Umbilical cord (tissue), 2 donors: ENCODE data around the gene NPAT. TPM values are rescaled to one million over a fixed set of nuclear protein-coding genes. Genes with fewer than 3 reads are reported as not detected.
"Not testable (repeated sequence)": the region's sequence is repeated elsewhere in the genome, so short reads cannot be mapped to it uniquely, and the experiment has no call there.

ENCODE experiments used
- DNase-seq: peaks from one replicate; pipeline ENCODE4 v3.0.0-alpha.2; 2015; ENCODE audit warnings: low spot score
- total RNA-seq: library from RNA; depleted of rRNA; stranded (reverse); fragments of >200 nt; gene quantifications from one replicate; pipeline ENCODE4 v1.2.3, GENCODE V29; 2014; ENCODE audit warnings: low replicate concordance; ENCODE audit not compliant: insufficient read depth

Gene NPAT
- total RNA-seq, 1 donor from 2014 or later: 30.1 TPM

- DNase-seq: no peak
Observed at GRCh38 chr11:108160970-108161566, 61.4 kb downstream of the NPAT start.

GRCh38 chr11:108154591-108154990 is 67.8 kb downstream of the NPAT start:
- no peak for DNase-seq

GRCh38 chr11:108148556-108148955 is 73.9 kb downstream of the NPAT start:
- DNase-seq: no peak

- no peak for DNase-seq
Observed at GRCh38 chr11:108147150-108147549, 75.3 kb downstream of the NPAT start.

GRCh38 chr11:108144615-108145014 is 77.8 kb downstream of the NPAT start:
- no peak for DNase-seq

GRCh38 chr11:108142304-108142703 is 80.1 kb downstream of the NPAT start:
- DNase-seq: no peak

- DNase-seq: no peak
Observed at GRCh38 chr11:108137212-108137611, 85.2 kb downstream of the NPAT start.

GRCh38 chr11:108135845-108136544 is 86.4 kb downstream of the NPAT start:
- no peak for DNase-seq

- DNase-seq: not testable (repeated sequence)
Observed at GRCh38 chr11:108132993-108133538, 89.4 kb downstream of the NPAT start.

GRCh38 chr11:108131993-108132392 is 90.4 kb downstream of the NPAT start:
- no peak for DNase-seq

- no peak for DNase-seq
Observed at GRCh38 chr11:108128772-108129171, 93.7 kb downstream of the NPAT start.

GRCh38 chr11:108125096-108125495 is 97.3 kb downstream of the NPAT start:
- DNase-seq: no peak

- DNase-seq: no peak
Observed at GRCh38 chr11:108122166-108122628, 100.2 kb downstream of the NPAT start.

GRCh38 chr11:108121274-108122155 is 100.9 kb downstream of the NPAT start, which contains the start of gene ACAT1:
Gene ACAT1, plus strand, starts transcription at chr11:108121567. Its CDS starts 40 bp downstream, at chr11:108121607.
- DNase-seq: peak; percentile 92

GRCh38 chr11:108120936-108121273 is 101.5 kb downstream of the NPAT start:
- DNase-seq: not testable (repeated sequence)

GRCh38 chr11:108117746-108118371 is 104.6 kb downstream of the NPAT start:
- DNase-seq: peak; percentile 41

GRCh38 chr11:108115500-108116140 is 106.8 kb downstream of the NPAT start:
- DNase-seq: peak; percentile 63

- DNase-seq: no peak
Observed at GRCh38 chr11:108112057-108112456, 110.4 kb downstream of the NPAT start.

GRCh38 chr11:108111126-108111525 is 111.3 kb downstream of the NPAT start:
- no peak for DNase-seq
